ENCODE results near the gene DALRD3.

DALRD3 gene, protein sequence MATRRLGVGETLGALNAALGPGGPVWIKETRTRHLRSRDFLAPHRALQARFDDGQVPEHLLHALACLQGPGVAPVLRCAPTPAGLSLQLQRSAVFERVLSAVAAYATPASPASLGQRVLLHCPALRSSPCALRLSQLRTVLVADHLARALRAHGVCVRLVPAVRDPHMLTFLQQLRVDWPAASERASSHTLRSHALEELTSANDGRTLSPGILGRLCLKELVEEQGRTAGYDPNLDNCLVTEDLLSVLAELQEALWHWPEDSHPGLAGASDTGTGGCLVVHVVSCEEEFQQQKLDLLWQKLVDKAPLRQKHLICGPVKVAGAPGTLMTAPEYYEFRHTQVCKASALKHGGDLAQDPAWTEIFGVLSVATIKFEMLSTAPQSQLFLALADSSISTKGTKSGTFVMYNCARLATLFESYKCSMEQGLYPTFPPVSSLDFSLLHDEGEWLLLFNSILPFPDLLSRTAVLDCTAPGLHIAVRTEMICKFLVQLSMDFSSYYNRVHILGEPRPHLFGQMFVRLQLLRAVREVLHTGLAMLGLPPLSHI

DNA sequence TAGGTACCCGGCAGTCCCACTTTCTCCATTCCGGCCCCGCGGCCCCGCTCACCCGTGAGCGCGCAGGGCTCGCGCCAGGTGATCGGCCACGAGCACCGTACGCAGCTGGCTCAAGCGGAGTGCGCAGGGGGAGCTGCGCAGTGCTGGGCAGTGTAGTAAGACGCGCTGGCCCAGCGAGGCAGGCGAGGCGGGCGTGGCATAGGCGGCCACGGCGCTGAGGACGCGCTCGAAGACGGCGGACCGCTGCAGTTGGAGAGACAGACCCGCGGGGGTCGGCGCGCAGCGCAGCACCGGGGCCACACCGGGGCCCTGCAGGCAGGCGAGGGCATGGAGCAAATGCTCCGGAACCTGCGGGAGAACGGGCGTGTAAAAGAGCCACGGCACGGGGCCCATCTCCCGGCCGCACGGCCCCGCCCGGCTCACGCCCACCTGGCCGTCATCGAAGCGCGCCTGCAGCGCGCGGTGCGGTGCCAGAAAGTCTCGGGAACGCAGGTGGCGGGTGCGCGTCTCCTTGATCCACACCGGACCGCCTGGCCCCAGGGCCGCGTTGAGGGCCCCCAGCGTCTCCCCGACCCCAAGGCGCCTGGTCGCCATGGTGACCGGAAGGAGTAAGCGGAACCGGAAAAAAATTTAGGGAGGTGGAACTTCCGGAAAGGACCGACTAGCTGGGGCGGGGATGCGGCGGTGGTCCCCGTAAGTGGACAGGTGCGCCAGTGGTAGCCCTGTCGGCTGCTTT lies at the start of gene DALRD3:
Gene DALRD3 (minus strand): TSS at position 610 of the 736 bp plus-strand sequence. CDS start 16 bp downstream, at position 594.
- DNase-seq, result peak; percentile 58

DNA sequence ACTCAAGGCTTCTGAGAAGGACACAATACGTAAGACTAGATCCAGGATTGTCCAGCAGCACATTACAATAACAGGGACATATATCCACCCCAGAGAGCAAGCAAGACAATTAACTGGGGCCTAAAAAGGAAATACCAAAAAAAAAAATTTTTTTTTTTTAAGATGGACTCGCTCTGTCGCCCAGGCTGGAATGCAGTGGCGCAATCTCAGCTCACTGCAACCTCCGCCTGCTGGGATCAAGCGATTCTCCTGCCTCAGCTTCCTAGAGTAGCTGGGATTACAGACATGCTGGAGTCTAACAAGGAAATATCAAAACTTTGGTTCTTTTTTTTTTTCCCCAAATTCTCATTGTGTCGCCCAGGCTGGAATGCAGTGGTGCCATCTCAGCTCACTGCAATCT lies 39.6 kb upstream of the DALRD3 start:
- DNase-seq, result no peak

DNA sequence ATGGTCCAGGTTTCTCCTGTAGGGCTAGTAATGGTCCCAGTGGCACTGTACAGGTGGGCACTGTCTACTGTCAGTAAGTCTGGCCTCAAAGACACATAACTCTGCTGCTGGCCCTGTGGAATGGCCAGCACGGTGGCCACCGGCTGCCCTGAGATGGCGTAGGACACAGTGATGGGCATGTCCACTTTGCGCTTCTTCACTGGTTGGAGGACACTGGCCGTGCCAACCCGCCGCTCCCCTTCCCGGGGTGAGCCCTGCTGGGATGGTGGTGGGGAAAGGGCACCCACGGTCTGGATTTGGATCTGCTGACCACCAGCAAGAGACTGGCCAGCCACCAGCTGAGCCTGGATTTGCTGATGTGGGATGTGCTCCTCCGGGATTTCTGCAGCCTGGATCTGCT lies 38.9 kb upstream of the DALRD3 start:
- no peak for DNase-seq

DNA sequence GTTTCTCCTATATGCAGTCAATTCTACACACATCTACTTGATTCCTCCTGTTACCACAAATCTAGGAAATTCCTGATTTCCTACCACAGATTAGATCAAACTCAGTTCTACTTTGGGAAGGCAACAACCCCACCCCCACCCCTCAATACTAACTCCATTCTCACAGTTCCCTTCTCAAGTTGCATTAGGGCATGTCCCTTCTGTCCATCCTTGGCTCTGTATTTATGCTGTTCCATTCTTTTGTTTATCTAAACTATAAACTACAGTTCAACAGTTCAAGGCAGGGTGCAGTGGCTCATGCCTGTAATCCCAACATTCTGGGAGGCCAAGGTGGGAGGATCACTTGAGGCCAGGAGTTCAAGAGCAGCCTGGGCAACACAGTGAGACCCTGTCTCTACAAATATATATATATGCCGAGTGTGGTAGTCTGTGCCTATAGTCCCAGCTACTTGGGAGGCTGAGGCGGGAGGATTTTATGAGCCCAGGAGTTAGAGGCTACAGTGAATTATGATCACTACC lies 36.0 kb upstream of the DALRD3 start:
- DNase-seq, result no peak

DNA sequence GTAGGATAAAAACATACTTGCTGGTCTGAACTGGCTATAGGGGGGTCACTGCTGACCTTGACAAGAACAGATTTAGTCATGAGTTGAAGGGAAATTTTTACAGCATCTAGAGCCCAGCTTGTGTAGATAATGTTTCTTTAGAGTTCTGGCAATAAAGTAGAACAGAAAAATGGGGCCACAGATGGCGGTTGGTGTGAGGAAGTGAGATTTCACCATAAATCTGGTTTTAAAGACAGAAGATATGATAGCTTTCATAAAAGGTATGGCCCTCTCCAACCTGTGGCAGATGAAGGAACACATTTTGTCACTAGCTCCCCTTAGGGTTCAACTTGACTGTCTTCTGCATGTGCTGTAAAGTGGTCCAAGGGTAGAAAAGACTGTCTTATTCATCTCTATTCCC lies 35.2 kb upstream of the DALRD3 start:
- no peak for DNase-seq

DNA sequence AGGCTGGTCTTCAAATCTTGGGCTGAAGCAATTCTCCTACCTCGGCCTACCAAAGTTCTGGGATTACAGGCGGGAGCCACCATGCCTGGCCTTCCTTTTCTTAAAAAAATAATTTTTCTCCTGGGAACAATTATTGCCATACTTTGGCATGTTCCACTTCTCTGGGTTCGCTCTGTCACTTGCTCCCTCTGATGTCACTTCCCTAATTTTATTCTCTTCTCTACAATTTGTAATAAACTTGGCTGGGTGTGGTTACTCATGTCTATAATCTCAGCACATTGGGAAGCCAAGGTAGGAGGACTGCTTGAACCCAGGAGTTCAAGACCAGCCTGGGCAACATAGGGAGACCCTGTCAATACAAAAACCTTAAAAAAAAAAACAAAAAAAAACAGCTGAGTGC lies 16.9 kb upstream of the DALRD3 start:
- no peak for DNase-seq

DNA sequence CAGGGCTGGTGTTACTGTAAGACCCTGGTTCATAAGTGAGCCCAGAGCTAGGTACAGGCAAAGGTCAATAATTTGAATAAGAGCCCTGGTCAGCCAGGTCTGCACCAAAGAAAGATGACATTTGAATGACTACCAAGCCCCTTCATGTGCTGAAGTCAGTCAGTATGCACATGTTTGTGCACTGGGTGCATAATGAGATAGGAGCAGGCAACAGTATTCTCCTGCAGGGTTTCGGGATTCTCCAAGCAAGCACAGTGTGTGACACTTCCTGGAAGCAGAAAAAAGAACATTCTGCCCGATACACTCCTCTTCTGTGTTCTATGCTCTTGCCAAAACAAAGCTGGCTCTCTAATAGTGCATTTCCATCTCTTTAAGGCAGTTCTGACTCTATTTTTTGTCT lies 16.3 kb upstream of the DALRD3 start:
- DNase-seq, result no peak

DNA sequence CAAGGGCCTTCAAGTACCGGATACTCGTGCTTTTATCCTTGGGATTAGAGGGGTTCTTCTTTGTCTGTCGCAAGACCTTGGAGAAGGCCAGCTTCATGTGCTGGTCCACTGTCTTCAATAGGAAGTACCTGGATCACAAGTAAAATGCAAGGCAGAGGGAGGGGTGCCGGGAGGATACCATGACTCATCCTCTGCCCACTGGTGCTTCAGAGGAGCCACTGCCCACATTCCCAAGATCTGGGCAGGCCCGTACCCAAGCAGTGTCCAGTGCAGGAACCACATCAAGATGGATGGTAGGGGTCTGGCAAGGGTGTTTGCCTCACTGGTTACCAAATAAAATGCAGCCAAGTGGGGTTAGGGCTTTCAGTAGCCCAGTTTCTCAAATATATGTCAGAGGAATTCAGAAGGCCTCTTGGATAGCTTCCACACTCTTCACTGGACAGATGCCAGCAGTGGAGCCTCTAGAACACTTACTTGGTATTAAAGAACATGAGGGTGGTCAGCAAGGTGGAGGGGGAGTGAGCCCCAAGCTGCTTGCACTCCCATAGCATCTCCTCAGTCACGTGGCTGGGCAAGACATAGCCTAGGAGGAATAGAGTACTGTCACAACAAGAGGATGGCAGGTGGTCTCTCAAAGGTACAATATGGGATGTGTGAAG lies 14.4 kb upstream of the DALRD3 start:
- no peak for DNase-seq

DNA sequence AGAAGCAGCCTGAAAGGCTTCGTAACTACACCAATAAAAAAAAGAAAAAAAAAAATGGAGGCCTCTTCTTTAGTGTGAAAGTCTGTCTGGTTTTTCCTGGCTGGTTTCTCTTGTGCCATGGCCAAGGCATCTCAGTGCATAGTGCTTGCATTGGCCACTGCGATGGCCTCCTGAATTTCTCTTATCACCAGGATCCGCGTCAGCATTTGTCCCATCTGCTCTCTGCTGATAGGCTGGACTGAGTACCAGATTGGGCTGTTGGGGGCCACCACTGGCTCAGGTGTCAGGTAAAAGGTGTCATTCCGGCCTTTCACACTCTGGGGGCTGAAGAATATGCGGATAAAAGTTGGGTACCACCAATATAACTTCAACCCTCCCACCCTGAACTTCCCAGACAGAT lies 11.9 kb upstream of the DALRD3 start:
- no peak for DNase-seq

DNA sequence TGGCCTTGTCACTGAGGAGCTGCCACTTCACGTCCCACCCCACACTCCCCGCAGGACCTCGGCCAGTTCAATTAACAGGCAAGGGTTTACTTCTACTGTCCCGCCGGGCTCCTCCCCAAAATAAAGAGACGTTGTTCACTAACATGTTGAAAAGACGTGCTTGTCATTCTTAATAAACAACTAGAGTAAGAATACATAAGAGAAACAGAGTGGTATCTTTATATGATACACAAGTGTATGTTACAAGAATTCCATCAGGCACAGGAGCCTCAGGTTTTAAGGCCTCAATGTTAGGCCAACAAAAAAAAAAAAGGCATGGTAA lies 11.1 kb upstream of the DALRD3 start:
- no peak for DNase-seq

DNA sequence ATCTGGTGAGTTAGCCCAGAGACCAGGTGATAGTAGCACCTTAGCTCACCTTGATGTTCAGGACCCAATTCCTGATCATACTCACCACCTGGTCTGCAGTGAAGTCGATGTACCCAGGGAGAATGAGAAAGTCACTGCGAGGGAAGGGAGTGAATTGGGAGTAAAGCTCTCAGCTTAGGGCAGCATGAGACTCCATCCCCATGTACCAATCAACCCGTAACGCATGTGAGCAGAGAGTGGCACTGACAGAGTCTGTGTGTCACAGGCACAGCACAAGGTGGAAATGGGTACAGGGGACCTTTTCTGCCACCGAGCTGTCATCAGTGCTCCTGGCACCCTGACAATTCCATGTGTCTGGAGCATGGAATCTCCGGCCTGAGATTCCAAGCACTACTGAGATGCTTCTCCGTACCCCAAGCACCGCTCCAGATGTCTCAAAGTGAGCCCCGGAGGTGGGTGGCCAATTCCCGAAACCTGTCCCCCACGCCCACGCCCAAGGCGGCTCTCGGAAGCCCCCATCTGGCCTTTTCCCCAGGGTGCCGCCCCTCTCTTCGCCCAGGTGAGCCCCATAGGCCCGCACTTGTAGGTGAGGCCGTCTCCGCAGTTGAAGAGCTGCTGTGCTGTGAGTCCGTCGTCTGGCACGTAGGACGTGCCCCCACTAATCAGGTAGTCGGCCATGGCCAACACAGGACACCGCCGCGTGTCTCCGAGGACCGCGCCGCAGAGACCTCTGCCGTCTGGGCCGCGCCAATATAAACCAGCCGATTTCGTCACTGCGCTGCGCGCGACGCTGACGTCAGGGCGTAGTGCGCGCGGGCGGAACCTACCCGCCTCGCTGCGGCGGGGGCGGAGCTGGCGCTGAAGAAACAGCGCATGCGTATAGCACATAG lies 10.5 kb upstream of the DALRD3 start, which contains the start of gene IMPDH2:
Gene IMPDH2 (minus strand): TSS at position 726 of the 890 bp plus-strand sequence. CDS start 48 bp downstream, at position 678.
- DNase-seq, result peak; percentile 91

DNA sequence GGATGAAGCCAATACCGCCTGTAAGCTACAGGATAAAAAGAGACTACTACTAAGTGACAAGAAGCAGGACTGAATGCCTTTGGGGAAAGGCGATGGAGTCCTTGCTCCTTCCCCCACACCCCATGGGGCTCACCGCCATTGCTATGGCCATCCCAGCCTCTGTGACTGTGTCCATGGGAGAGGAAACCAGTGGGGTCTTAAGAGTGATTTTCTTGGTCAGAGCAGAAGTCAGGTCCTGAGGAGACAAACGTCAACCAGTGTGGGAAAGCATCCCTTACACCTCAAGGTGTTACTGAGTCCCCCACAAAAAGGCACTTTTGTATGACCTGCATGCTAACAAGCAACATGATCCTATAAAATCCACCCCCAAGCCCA lies 9.9 kb upstream of the DALRD3 start:
- no peak for DNase-seq

DNA sequence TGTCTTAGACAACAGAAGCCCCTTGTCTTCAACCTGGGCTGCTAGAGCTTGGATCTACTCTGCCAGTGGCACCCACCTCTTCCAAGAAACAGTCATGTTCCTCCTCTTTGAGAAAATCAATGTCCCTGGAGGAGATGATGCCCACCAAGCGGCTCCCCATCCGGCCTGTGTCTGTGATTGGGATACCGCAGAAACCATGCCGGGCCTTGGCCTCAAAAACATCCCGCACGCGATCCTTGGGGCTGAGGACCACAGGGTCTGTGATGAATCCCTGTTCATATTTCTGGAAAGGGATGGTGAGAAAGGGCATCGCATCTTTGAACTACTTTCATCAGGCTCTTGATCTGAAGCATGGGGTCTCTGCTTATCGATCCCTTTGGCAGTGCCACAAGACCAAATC lies 9.3 kb upstream of the DALRD3 start:
- DNase-seq, result no peak

DNA sequence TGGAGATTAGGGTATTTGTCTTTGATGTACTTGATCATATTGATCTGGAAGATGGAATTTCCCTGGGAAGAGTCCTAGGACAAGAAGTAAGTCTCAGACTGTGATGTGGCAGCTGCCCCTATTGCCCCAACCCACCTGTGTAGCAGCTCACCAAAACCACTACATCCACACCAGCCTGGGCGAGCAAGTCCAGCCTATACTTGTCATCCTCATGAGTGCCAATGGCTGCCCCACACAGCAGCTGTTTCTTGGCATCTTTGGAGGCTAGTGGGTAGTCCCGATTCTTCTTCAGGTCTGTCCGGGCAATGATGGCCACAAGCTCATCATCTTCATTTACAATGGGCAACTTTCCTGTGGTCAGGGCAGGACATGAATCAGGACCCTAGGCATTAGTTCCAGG lies 8.2 kb upstream of the DALRD3 start:
- DNase-seq, result no peak

DNA sequence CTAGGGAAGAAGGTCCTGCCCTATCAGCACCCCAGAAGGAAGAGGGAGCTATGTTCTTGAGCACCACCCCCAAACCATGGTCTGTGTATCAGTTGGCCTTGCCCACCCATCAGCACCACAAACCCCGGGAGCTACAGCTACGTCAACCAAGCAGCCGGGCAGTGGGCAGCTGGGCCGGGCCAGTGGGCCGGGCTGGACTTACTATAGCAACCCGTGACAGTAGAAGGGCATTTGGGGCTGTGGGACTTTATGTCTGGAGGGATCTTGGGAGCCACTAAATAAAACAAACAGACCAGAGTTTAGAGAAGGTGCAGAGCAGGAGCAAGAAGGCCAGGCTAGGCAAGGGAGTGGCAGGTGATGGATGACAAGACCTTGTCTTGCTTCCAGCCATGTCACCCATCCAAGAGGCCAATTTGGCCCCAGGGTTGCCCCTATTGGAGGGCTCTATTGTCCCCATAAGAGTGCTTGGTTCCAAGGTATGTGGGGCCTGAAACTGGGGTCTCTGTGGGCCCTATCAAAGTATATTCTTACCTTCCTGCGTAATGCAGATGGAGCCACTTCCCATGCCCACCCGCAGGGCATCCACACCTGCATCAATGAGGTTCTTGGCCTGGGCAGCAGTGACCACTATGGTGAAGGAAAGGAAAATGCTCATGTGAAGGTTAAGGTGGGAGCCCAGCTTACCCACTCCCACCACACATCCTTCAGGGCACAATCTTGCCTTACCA lies 7.6 kb upstream of the DALRD3 start:
- DNase-seq, result no peak

DNA sequence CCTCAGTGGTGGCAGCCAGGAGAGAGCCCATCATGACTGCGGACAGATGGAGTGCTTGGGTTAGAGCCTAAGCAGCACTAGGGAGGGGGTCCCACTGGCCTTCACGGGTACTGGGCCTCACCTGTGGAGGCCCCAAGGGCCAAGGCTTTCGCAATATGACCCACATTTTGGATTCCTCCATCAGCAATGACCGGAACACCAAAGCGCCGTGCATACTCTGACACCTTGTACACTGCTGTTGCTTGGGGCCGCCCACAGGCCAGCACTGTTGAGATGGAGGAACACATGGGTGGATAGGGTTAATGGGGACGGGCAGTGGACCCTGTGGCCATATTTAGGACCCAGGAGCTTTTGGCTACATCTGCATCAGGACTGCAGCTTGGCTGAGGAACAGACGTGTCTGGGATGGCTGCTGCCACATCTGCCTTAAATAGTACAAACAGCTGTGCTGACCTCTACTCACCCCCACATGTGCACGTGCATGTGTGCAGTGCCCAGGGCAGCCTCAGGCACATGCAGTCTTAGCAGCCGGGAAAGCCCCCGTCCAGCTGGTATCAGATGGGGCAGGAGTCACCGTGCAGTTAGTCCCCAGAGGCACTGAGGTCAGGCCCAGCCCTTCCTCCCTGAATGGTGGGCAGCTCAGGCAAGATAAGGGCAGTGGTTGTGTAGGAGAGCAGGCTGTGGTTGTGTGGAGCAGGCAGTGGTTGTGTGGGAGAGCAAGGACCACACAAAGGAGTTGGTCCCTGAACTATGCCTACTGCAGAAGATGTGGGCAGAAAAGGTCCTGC lies 6.8 kb upstream of the DALRD3 start:
- no peak for DNase-seq

DNA sequence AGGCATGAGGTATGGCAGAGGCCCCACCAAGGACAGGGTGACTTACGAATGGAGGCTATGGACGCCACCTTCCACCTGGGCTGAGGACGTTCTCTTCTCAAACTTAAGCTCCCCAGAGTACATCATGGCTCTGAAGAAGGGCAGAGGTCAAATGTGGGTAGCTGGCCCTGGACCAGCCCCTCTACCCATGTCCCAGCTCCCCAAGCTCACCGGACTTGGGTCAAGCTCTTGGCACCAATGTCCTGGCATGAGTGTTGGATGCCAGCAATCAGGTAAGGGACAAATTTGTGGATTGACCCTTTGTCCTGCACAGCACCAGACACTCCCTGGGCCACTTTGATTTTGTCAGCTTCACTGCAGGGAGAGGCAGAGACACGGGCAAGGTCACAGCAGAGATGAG lies 6.1 kb upstream of the DALRD3 start:
- no peak for DNase-seq

DNA sequence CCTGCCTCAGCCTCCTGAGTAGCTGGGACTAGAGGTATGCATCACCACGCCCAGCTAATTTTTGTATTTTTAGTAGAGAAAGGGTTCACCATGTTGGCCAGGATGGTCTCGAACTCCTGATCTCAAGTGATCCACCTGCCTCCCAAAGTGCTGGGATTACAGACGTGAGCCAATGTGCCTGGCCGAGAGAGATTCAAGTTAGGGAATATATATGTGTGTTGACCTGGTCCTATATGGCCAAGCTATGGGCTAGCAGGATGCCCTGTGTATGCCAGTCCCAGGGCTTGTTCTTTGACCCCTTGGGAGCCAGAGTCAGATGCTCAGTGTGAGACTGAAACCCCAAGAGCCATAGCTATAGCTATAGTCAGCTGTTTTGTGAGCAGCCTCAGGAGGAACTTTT lies 5.4 kb upstream of the DALRD3 start:
- no peak for DNase-seq

DNA sequence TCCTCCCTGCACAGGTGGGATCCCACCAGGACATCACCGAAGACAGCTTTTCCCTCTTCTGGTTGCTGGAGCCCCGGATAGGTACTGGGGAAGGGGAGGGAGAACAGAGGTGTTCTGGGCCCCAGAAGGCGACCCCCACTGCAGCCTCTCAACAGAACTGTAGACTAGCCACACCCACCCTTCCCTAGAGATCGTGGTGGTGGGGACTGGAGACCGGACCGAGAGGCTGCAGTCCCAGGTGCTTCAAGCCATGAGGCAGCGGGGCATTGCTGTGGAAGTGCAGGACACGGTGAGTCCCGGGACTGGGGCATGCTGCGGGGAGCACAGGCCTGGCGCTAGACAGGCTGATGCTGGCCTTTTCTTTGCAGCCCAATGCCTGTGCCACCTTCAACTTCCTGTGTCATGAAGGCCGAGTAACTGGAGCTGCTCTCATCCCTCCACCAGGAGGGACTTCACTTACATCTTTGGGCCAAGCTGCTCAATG lies 4.3 kb upstream of the DALRD3 start:
- DNase-seq, result no peak

DNA sequence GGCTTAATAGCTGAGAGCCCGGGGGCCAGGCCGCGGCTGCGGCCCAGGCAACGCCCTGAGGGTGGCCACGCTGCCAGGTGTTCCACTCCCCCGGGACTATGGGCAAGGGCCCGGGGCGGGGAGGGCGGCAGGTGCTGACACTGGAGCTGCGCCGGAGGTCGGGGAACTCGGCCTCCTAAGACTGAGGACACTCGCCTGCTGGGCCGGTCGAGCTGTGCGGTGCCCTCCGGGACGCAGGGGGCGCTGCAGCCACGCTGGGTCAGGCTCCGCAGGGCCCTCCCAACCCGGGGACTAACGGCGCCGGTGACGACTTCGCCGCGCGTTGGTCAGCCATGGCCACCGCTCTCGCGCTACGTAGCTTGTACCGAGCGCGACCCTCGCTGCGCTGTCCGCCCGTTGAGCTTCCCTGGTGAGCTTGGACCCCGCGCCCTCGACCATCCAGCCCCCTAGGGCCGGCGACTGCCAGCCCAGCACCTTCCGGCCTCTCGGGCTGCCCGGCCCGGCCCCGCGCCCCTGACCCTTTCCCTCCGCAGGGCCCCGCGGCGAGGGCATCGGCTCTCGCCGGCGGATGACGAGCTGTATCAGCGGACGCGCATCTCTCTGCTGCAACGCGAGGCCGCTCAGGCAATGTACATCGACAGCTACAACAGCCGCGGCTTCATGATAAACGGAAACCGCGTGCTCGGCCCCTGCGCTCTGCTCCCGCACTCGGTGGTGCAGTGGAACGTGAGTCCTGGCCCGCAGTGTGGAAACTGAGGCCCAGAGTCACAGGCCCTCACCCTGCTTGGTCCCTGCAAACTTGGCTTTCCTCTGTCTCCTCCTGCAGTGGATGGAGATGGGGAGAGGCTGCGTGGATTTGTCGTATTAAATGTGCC lies 3.7 kb upstream of the DALRD3 start, which contains the start of gene NDUFAF3:
Gene NDUFAF3 (plus strand): TSS at position 309 of the 875 bp plus-strand sequence. CDS start 24 bp downstream, at position 333.
- peak; percentile 92 for DNase-seq
